22Rv1 (cell line): Measurements from ENCODE around the gene GPR141.

Experiments used
- ZFX ChIP-seq: fragments of 450-650 bp; IDR thresholded peaks from 2 replicates; pipeline ENCODE4 v1.6.1; 2017; ENCODE audit warnings: antibody characterized with exemption, borderline replicate concordance
- TF ChIP-seq, protein P1 (sequence below): fragments of 450-650 bp; IDR thresholded peaks from 2 replicates; pipeline ENCODE4 v1.5.1; 2017; ENCODE audit warnings: mild to moderate bottlenecking

DNA sequence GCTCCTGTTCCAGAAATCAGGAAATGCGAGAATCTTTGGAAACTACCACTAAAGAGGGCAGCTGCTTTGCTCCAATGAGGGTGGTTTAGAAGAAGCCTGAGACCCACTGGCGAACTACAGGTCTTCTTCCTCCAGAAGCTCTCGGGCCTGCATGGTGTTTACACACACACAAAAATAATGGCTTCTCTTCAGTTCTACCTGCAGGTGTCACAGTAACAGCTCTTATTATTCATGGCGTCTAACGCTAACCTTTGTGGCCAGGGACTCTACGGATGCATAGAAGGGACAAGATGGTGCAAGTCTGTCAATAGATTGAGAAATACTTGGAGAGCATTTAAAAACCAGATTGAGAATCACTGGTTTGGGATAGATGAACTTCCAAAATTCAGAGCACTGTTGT, 22.4 kb downstream of the GPR141 start:
- TF ChIP-seq, protein P1, sequence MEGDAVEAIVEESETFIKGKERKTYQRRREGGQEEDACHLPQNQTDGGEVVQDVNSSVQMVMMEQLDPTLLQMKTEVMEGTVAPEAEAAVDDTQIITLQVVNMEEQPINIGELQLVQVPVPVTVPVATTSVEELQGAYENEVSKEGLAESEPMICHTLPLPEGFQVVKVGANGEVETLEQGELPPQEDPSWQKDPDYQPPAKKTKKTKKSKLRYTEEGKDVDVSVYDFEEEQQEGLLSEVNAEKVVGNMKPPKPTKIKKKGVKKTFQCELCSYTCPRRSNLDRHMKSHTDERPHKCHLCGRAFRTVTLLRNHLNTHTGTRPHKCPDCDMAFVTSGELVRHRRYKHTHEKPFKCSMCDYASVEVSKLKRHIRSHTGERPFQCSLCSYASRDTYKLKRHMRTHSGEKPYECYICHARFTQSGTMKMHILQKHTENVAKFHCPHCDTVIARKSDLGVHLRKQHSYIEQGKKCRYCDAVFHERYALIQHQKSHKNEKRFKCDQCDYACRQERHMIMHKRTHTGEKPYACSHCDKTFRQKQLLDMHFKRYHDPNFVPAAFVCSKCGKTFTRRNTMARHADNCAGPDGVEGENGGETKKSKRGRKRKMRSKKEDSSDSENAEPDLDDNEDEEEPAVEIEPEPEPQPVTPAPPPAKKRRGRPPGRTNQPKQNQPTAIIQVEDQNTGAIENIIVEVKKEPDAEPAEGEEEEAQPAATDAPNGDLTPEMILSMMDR, result no peak
- no peak for TF ChIP-seq ZFX
